HG03469 (cell line): Measurements from ENCODE around the gene KLK13.

ENCODE experiments used
- ATAC-seq: cut with Tn5 transposase; IDR thresholded peaks from one replicate; pipeline ENCODE4 v1.9.1; 2021; ENCODE audit warnings: mild to moderate bottlenecking, moderate library complexity, moderate number of reproducible peaks; ENCODE audit not compliant: unreplicated experiment

Gene KLK13

DNA sequence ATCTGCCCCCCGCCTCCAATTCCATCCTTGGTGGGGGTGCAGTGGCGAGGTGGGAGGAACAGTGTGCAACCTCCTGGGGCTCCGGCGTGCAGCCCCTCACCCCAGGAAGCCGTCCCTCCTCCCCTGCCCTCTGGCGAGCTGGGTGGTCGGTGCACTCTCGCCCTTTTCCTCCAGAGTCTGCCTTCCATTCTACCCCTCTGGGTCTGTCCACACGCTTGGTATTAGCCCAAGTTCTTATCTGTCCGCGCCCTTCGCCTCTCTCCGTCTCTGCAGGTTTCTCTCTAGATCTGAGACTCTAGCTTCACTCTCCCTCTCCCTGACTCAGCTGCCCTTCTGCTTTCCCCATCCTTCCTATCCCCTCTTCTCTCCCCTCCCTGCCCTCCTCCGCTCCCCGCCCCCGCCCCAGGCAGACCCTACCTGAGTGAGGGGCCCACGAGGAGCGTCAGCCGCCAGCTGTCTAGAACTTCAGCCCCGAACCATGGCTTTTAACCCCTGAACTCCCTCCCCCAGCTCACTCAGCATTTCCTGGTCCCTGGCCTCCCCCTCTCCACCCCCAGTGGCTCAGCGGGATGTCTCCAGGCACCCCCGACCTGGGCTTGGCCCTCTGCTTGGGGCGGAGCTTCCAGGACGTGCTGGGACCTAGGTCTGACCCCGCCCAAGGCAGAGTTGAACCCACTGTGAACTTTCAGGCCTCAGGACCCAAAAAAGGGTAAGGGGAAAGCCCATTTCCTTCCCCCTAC, 499 bp upstream of the KLK13 start:
- no peak for ATAC-seq

DNA sequence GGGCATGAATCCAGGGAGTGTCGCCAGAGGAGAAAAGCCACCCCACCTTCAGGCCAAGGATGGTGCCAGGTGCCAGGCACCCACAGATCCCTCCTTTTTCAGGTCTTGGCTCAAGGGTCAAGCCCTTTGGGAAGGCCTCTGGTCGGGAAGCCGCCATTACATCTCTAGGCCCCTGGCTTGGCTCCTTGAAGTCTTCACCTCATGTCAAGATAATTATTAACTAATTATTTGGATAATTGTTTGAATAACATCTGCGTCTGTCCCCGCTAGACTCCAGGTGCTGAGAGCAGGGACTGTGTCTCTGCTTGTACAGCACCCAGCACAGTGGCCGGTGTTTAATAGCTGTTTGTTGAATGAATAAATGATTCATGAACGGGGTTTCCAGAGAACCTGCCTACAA, 1.2 kb downstream of the KLK13 start:
- ATAC-seq = no peak

- no peak for ATAC-seq
Observed at GRCh38 chr19:51060973-51061372, 3.9 kb downstream of the KLK13 start.

GRCh38 chr19:51060336-51060735, 4.6 kb downstream of the KLK13 start:
- ATAC-seq = no peak

DNA sequence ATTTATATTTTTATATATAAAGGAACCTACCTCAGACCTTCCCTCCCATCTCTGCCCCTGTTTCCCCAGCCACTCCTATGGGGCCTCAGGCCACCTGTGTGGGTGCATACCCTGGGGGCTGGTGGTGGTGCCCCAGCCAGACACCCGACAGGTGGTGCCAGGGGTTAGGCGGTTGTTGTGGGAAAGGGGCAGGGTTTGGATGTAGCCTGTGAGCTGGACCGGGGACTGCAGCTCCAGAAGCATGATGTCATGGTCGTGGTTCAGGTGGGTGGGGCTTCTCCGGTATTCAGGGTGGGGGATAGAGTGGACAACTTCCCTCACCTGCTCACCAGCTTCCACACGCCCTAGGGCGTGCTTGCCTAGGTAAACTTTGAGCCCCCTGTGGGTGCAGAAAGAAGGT, 5.2 kb downstream of the KLK13 start:
- no peak for ATAC-seq

GRCh38 chr19:51055866-51056265, 9.0 kb downstream of the KLK13 start:
- ATAC-seq = no peak

- ATAC-seq = no peak
Observed at GRCh38 chr19:51047031-51047335, 17.9 kb downstream of the KLK13 start.

GRCh38 chr19:51044327-51044726, 20.6 kb downstream of the KLK13 start:
- no peak for ATAC-seq

GRCh38 chr19:51043497-51043896, 21.4 kb downstream of the KLK13 start:
- ATAC-seq = no peak

- no peak for ATAC-seq
Observed at GRCh38 chr19:51040151-51040550, 24.7 kb downstream of the KLK13 start.

DNA sequence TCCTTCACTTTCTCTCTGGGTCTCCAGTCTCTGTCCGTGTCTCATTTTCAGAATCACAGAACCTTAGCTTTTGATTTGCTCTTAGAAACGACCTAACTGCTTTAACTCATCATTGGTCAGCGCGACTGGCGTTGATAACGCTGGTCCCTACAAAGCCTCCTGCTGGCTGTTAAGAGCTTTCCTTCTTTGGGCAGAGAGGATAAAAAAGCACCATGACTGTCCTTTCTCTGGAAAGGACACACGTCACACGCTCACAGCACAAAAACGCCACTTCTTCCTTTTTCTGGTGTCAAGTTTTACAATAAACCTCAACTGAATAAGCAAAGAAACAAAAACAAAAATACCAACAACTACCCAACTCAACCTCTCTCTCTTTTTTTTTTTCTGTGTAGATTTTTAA, 28.4 kb downstream of the KLK13 start:
- no peak for ATAC-seq

DNA sequence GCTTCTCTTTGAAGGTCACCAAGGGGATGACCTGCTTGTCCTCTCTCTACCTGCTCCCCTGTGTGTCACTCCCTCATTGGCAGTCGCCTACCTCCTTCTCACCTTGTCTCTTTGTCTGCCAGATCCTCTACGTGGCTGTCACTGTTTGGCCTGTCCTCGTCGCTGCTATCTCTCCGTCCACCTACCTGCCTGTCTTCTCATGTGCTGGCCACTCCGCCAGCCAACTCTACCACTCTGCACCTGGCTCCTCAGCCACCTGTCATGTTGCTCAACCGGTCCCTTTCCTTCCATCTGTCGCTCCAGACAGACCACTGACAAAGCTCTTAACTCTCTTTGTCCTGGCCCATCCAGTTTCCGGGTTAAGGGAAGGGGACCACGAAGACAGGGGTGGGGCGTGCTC, 30.2 kb downstream of the KLK13 start, which contains the start of gene KLK12:
Gene KLK12, minus strand, starts transcription at position 299 of the 400 bp plus-strand sequence. CDS start 381 bp downstream, outside the sequence.
- ATAC-seq = no peak

GRCh38 chr19:51031880-51032225, 33.0 kb downstream of the KLK13 start:
- no peak for ATAC-seq

- ATAC-seq = no peak
Observed at GRCh38 chr19:51031220-51031879, 33.5 kb downstream of the KLK13 start.

DNA sequence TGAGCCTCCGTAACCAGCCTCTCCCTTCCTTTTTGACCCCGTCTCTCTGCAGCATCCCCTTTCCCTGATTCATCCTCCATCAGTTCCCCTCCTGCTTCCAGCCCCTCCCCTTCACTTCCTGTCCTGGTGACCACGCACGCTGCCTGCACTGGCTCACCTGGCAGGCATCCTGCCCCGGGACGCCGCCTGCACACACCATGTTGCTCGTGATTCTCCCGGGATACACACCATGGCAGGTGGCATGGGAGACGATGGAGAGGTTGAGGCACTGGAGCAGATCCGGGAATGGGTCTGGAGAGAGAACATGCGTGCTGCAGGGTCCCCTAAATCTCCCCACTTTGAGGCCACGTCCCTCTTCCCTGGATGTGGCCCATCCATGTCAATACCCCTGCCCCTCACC, 34.3 kb downstream of the KLK13 start:
- no peak for ATAC-seq

- no peak for ATAC-seq
Observed at GRCh38 chr19:51029718-51030117, 35.2 kb downstream of the KLK13 start.

DNA sequence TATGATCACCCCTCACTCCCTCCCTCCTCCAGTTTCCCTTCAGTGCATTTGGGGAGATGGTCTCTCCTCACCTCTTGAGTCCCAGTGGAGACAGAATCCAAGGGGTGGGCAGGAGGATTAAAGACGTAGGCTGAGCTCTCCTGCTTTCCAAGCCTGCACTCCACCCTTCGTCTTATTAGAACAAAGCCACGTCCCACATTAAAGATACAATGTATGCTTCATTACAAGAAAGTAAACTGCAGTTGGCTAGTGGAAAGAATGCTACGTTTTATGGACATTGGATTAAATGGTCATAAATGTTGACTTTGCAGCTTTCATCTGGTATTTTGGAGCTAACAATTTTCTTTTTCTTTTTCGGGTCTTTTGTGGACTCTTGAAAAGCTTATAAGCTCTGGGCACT, 37.0 kb downstream of the KLK13 start:
- no peak for ATAC-seq

DNA sequence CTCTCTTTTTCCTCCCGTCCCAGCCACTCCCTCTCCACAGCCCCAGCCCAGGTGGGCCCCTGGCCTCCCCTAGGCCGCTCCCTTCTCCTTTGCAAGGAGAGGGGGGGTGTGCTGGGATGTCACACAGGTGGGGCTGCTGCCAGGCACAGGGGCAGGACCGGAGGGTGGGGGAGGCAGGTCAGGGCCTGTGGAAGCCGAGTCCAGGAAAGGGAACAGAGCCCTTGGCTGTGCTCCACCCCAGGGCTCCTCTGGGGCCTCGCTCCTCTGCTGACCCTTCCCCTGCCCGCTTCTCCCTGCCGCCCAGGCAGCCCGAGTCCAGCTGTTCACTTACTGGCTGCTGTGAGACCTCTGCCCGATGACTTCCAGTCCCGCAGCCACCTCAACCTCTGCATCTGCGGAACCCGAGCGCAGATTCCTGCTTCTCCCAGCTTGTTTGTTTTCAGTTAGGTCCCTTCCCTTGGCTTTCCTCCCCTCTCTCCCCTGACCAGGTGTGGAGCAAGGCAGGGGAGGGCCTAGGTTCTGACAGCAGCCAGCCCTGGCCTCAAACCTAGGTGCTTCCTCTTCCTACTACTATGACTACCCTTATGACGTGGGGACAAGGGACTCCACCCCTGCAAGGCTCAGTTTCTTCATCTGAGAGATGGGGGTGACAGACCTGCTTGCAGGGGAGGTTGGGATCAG, 37.6 kb downstream of the KLK13 start:
- ATAC-seq = no peak

- no peak for ATAC-seq
Observed at GRCh38 chr19:51026554-51026831, 38.4 kb downstream of the KLK13 start, which contains the start of gene KLK11. TSS of gene KLK11 (minus strand) at chr19:51026616. CDS start at chr19:51025631, 985 bp downstream.

DNA sequence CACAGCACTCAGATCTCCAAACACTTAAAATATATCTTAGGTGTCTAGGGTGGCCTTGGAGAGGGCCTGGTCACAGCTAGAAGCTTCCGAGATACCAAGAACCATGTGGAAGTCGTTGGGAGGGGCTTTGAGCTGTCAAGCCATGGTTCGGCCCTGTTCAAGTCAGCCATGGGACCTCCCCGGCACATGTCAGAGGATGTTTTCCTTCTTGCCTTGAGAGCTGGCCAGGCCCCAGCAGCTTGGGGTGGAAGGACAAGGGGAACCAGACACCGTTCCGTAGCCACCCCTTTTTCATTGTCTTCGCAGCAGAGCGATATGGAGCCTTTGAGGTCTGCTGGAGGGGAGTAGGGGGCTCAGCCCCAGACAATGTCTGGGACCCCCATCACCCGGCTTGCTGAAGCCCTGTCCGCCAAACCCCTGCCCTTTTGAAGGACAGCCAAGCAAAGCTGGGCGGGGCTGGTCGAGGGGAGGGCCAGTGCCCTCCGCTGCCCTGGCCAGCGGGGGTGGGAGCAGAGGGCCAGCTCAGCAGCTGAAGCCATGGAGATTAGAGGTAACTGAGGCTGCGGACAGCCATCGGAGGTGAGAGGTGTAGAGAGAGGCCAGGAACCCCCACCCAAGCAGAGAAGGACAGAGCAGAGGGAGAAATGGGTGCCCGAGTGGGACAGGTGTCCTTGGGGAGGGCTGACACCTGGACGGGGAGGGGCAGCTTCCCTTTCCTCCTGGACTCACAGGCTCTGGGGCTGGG, 38.9 kb downstream of the KLK13 start:
- ATAC-seq = no peak

DNA sequence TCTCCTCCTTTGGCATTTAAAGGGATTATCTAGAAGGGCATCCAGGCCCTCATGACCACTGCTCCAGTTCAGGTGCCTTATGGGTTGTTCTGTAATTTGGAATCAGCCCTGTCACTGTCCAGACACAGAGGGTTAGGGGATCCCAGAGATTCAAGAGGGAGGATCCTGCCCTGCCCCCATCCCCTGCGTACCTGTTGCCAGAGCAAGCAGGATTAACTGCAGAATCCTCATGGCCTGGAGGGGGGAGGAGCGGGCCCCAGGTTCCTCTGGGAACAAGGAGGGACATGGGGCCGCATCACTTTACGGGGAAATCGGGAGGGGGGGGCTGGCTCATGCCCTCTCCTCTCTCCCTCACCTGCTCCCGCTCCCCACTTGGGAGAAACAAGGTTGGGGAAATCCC, 39.5 kb downstream of the KLK13 start:
- ATAC-seq = no peak

- no peak for ATAC-seq
Observed at GRCh38 chr19:51024924-51025323, 40.0 kb downstream of the KLK13 start.
